ENCODE measurements around the gene CHRM4. TPM values are rescaled to one million over a fixed set of nuclear protein-coding genes. Genes with fewer than 3 reads are reported as not detected.

The CHRM4 gene
- polyA plus RNA-seq, 1 experiment, result not detected

- CTCF ChIA-PET, result interaction anchor here (0.6 to 2.3 kb wide), 4 partner anchors 9 to 33 kb away, joined by 3 to 11 read pairs (median 4); no protein-coding TSS in a partner anchor
- POLR2A ChIA-PET, result interaction anchor here (1.0 to 1.1 kb wide), 2 partner anchors 17 to 44 kb away, joined by 3 to 4 read pairs; no protein-coding TSS in a partner anchor
- TF ChIP-seq CTCF (IDR thresholded peaks at IDR 0.05; ENCODE audit: low read depth, low read length), result no peak
- no peaks in the 10 kb centered on the region; the same call in 1 of the 2 replicates for H3K9me3 ChIP-seq (ENCODE audit: control insufficient read depth, insufficient read depth, low read length)
- no peak for DNase-seq (ENCODE audit: low read depth, low spot score)
- no peaks in the 10 kb centered on the region for H3K27me3 ChIP-seq (ENCODE audit: control insufficient read depth, insufficient read depth, low read length)
- peak overlapping the region; percentile 90 for H3K4me3 ChIP-seq (ENCODE audit: low read depth, low read length)
- H3K27ac ChIP-seq (ENCODE audit: low read depth, low read length), result no peak overlapping the region
These were observed 43.8 kb downstream of the CHRM4 start for GRCh38 chr11:46347637-46348311.

- POLR2A ChIA-PET, result interaction anchor here (1.0 kb wide), 1 partner anchor 45 kb away, joined by 3 read pairs; no protein-coding TSS in a partner anchor
- DNase-seq (ENCODE audit: low read depth, low spot score), result no peak
- peak within 1 kb of the TSS; percentile 90 for H3K4me3 ChIP-seq (ENCODE audit: low read depth, low read length)
- no peak within 1 kb of the TSS for H3K27ac ChIP-seq (ENCODE audit: low read depth, low read length)
- TF ChIP-seq CTCF (IDR thresholded peaks at IDR 0.05; ENCODE audit: low read depth, low read length), result peak; percentile 49
- CTCF ChIA-PET, result interaction anchor here (0.6 to 2.3 kb wide), 5 partner anchors 8 to 32 kb away, joined by 3 to 11 read pairs (median 4); no protein-coding TSS in a partner anchor
- no peaks in the 10 kb centered on the region; the same call in 1 of the 2 replicates for H3K9me3 ChIP-seq (ENCODE audit: control insufficient read depth, insufficient read depth, low read length)
- no peaks in the 10 kb centered on the region for H3K27me3 ChIP-seq (ENCODE audit: control insufficient read depth, insufficient read depth, low read length)
These were observed 44.5 kb downstream of the CHRM4 start, which contains the start of gene DGKZ for GRCh38 chr11:46346886-46347636. TSS of gene DGKZ (plus strand) at chr11:46347463. CDS start at chr11:46347660, 197 bp downstream.

GRCh38 chr11:46345881-46346484 is 45.6 kb downstream of the CHRM4 start:
- CTCF ChIA-PET, result interaction anchor here (1.1 kb wide), 1 partner anchor 15 kb away, joined by 3 read pairs; no protein-coding TSS in a partner anchor
- DNase-seq (ENCODE audit: low read depth, low spot score), result no peak
- POLR2A ChIA-PET, result no interaction called here

GRCh38 chr11:46345131-46345597 is 46.4 kb downstream of the CHRM4 start:
- no peak overlapping the region for H3K4me3 ChIP-seq (ENCODE audit: low read depth, low read length)
- no peak for DNase-seq (ENCODE audit: low read depth, low spot score)
- H3K9me3 ChIP-seq (ENCODE audit: control insufficient read depth, insufficient read depth, low read length), result no peaks in the 10 kb centered on the region; the same call in 1 of the 2 replicates
- POLR2A ChIA-PET, result interaction anchor here (1.0 kb wide), 1 partner anchor 13 kb away, joined by 3 read pairs; no protein-coding TSS in a partner anchor
- no peak overlapping the region for H3K27ac ChIP-seq (ENCODE audit: low read depth, low read length)
- CTCF ChIA-PET, result no interaction called here
- peaks cover 2% of the 10 kb centered on the region for H3K27me3 ChIP-seq (ENCODE audit: control insufficient read depth, insufficient read depth, low read length)
- TF ChIP-seq CTCF (IDR thresholded peaks at IDR 0.05; ENCODE audit: low read depth, low read length), result no peak

More at GRCh38 chr11:46345881-46346484, 45.6 kb downstream of the CHRM4 start:
- TF ChIP-seq CTCF (IDR thresholded peaks at IDR 0.05; ENCODE audit: low read depth, low read length), result no peak
- no peaks in the 10 kb centered on the region; the same call in 1 of the 2 replicates for H3K9me3 ChIP-seq (ENCODE audit: control insufficient read depth, insufficient read depth, low read length)
- H3K4me3 ChIP-seq (ENCODE audit: low read depth, low read length), result no peak overlapping the region
- H3K27ac ChIP-seq (ENCODE audit: low read depth, low read length), result no peak overlapping the region
- peaks cover 2% of the 10 kb centered on the region for H3K27me3 ChIP-seq (ENCODE audit: control insufficient read depth, insufficient read depth, low read length)
